AG04450 (cell line): ENCODE data around the gene ZNF740. TPM values are rescaled to one million over a fixed set of nuclear protein-coding genes. Genes with fewer than 3 reads are reported as not detected.
"Not testable (repeated sequence)": the region's sequence is repeated elsewhere in the genome, so short reads cannot be mapped to it uniquely, and the experiment has no call there.

ENCODE experiments used
- CTCF ChIA-PET: fragments of 300-600, 350-600 bp; formaldehyde crosslinking; extraction: SDS; loops from one replicate; lab custom pipeline; 2022; ENCODE audit warnings: antibody characterized with exemption, inconsistent platforms; lab: Charles Lee
- POLR2A ChIA-PET: fragments of 350-600 bp; formaldehyde crosslinking; extraction: SDS; loops from one replicate; lab custom pipeline; 2021; ENCODE audit warnings: antibody characterized with exemption, inconsistent platforms; lab: Yijun Ruan, JAX
- DNase-seq: peaks from one replicate; pipeline ENCODE4 v3.0.0-alpha.2; 2011; ENCODE audit warnings: low read depth, low spot score
- H3K27ac ChIP-seq: one replicate; pipeline ENCODE4 v1.5.1; 2012; ENCODE audit warnings: low read depth, low read length, control low read depth
- H3K27me3 ChIP-seq: one replicate; pipeline ENCODE4 v1.6.0; 2012; ENCODE audit warnings: low read length; ENCODE audit not compliant: control insufficient read depth, insufficient read depth
- H3K4me3 ChIP-seq: 2 replicates; pipeline ENCODE4 v1.5.1; 2011; ENCODE audit warnings: mild to moderate bottlenecking, low read depth, low read length, control low read depth
- H3K9me3 ChIP-seq: 2 replicates; pipeline ENCODE4 v1.5.1; 2012; ENCODE audit warnings: low read length; ENCODE audit not compliant: control insufficient read depth, insufficient read depth
- polyA plus RNA-seq: library from polyadenylated mRNA; depleted of rRNA; stranded (reverse); fragments of >200 nt; gene quantifications from 2 replicates; pipeline ENCODE4 v1.2.3, GENCODE V29; 2011
- TF ChIP-seq, protein P1 (sequence below): IDR thresholded peaks from 2 replicates; pipeline ENCODE4 v1.5.1; 2011; ENCODE audit warnings: low read depth, low read length, control low read depth, inconsistent platforms

Gene ZNF740
- polyA plus RNA-seq, 1 experiment, result 21.7 TPM

DNA sequence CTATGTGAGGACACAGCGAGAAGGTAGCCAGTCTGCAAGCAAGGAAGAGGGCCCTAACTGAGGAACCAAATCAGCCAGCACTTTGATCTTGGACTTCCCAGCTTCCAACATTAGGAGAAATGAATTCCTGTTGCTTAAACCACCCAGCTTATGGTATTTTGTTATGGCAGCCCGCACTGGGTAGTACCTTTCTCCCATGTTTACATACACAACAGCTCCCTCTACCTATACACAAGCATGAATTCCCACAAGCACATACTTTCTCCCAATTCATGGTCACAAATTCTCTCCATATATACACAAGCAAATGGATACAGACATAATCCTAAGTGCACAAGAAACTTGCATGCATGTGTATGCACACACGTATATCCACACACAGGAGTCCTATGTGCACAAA lies 19.2 kb downstream of the ZNF740 start:
- H3K27ac ChIP-seq, result no peak overlapping the region
- DNase-seq, result no peak
- TF ChIP-seq, protein P1, sequence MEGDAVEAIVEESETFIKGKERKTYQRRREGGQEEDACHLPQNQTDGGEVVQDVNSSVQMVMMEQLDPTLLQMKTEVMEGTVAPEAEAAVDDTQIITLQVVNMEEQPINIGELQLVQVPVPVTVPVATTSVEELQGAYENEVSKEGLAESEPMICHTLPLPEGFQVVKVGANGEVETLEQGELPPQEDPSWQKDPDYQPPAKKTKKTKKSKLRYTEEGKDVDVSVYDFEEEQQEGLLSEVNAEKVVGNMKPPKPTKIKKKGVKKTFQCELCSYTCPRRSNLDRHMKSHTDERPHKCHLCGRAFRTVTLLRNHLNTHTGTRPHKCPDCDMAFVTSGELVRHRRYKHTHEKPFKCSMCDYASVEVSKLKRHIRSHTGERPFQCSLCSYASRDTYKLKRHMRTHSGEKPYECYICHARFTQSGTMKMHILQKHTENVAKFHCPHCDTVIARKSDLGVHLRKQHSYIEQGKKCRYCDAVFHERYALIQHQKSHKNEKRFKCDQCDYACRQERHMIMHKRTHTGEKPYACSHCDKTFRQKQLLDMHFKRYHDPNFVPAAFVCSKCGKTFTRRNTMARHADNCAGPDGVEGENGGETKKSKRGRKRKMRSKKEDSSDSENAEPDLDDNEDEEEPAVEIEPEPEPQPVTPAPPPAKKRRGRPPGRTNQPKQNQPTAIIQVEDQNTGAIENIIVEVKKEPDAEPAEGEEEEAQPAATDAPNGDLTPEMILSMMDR, result no peak
- CTCF ChIA-PET, result interaction anchor here (1.7 to 3.2 kb wide), 4 partner anchors 14 to 135 kb away, joined by 8 to 61 read pairs (median 10); partner anchors contain the start of gene AAAS
- POLR2A ChIA-PET, result no interaction called here
- H3K9me3 ChIP-seq, result no peaks in the 10 kb centered on the region; the same call in 1 of the 2 replicates
- H3K27me3 ChIP-seq, result no peaks in the 10 kb centered on the region
- no peak overlapping the region for H3K4me3 ChIP-seq

DNA sequence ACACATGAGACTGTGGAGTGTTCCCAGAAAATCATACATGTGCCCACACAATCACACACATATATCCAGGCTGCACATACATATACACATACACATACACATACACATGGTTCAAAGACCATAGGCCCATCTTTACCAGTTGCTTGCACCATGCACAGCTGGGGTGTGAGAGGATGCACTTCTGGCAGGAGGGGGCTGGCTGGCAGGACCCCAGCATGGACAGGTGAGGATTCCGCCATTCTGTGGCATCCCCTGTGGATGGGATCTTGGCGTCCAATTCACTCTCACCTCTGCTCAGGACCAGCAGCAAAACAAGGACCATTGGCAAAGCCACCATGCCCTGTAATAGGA lies 19.6 kb downstream of the ZNF740 start:
- POLR2A ChIA-PET, result no interaction called here
- CTCF ChIA-PET, result interaction anchor here (0.6 to 2.7 kb wide), 3 partner anchors 11 to 134 kb away, joined by 3 to 8 read pairs (median 4); no protein-coding TSS in a partner anchor
- TF ChIP-seq, protein P1, result no peak
- no peak for DNase-seq
- H3K27me3 ChIP-seq, result no peaks in the 10 kb centered on the region
- H3K27ac ChIP-seq, result no peak overlapping the region
- no peak overlapping the region for H3K4me3 ChIP-seq
- H3K9me3 ChIP-seq, result no peaks in the 10 kb centered on the region; the same call in 1 of the 2 replicates

DNA sequence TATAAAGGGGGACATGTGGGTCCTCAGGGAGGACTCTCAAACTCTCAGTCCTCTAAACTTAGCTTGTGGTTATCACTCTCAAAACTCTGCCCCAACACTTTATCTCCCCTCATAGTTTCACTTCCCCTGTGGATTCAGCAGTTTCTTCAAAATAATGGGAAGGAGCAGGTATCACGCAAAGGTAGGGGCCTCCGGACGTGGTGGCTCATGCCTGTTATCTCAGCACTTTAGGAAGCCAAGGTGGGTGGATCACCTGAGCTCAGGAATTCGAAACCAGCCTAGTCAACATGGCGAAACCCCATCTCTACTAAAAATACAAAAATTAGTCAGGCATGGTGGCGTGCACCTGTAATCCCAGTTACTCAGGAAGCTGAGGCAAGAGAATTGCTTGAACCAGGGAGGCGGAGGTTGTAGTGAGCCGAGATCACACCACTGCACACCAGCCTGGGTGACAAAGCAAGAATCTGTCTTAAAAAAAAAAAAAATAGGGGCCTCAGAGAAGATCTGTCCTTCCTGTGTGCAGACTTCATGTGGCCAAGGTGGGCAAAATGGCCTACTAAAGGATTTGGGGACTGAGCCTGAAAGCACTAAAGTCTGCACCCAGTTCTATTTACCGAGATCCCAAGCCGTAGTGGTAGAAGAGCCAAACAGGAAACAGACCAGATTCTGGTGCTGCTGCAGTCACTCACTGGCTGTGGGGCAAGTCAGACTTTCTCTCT lies 20.1 kb downstream of the ZNF740 start:
- ChIA-PET POLR2A (no interaction called here), CTCF (interaction anchor here (0.6 to 2.7 kb wide), 4 partner anchors 11 to 135 kb away, joined by 3 to 8 read pairs (median 4); no protein-coding TSS in a partner anchor)
- DNase-seq, result no peak
- no peaks in the 10 kb centered on the region; the same call in 1 of the 2 replicates for H3K9me3 ChIP-seq
- TF ChIP-seq, protein P1, result no peak
- H3K27me3 ChIP-seq, result no peaks in the 10 kb centered on the region
- peak overlapping the region; percentile 65 for H3K27ac ChIP-seq
- H3K4me3 ChIP-seq, result no peak overlapping the region

DNA sequence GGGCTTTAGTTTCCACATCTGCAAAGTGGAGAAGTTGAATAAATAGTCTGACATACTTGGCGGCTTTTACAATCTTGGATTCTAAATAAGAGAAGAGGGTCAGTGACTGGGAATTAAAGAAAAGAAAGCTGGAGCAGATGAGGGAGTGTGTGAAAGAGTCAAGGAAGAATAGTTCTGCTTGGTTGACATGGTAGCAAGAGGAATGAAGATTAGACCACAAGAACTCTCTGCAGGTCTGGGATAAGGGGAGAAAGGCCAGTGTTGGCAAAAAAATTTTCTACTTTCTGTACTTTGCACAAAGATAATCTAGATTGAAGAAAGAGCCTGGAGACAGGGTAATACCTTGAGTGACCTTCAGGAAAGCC lies 20.6 kb downstream of the ZNF740 start:
- no peak overlapping the region for H3K4me3 ChIP-seq
- POLR2A ChIA-PET, result no interaction called here
- CTCF ChIA-PET, result interaction anchor here (0.9 to 2.7 kb wide), 5 partner anchors 11 to 135 kb away, joined by 3 to 8 read pairs (median 4); no protein-coding TSS in a partner anchor
- TF ChIP-seq, protein P1, result no peak
- no peaks in the 10 kb centered on the region for H3K27me3 ChIP-seq
- peak overlapping the region; percentile 65 for H3K27ac ChIP-seq
- no peaks in the 10 kb centered on the region; the same call in 1 of the 2 replicates for H3K9me3 ChIP-seq
- DNase-seq, result no peak

DNA sequence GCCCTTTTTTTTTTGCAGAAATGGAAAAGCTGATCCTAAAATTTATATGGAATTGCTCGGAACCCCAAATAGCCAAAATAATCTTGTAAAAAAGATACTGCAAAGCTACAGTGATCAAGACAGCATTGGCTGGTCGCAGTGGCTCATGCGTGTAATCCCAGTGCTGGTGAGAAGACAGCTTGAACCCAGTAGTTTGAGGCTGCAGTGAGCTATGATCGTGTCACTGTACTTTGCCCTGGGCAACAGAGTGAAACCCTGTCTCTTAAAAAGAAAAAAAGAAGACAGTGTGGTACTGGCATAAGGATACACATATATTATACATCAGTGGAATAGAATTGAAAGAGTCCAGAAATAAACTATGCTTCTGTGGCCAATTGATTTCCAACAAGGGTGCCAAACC lies 21.1 kb downstream of the ZNF740 start:
- no peak for DNase-seq
- Histone ChIP-seq H3K27me3 (no peaks in the 10 kb centered on the region), H3K9me3 (no peaks in the 10 kb centered on the region; the same call in 1 of the 2 replicates), H3K4me3 (no peak overlapping the region), H3K27ac (no peak overlapping the region)
- CTCF ChIA-PET, result interaction anchor here (0.9 to 2.7 kb wide), 6 partner anchors 10 to 136 kb away, joined by 3 to 8 read pairs (median 4); no protein-coding TSS in a partner anchor
- POLR2A ChIA-PET, result no interaction called here
- TF ChIP-seq, protein P1, result no peak

DNA sequence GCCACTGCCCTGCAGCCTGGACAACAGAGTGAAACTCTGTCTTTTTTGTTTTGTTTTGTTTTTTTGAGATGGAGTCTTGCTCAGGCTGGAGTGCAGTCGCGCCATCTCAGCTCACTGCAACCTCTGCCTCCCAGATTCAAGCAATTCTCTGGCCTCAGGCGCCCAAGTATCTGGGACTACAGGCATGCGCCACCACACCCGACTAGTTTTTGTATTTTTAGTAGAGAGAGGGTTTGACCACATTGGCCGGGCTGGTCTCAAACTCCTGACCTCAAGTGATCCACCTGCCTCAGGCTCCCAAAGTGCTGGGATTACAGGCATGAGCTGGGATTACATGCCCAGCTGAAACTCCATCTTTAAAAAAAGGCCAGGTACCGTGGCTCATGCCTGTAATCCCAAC lies 21.8 kb downstream of the ZNF740 start:
- POLR2A ChIA-PET, H3K9me3 ChIP-seq: not testable (repeated sequence)
- CTCF ChIA-PET, result interaction anchor here (0.9 to 2.7 kb wide), 6 partner anchors 10 to 136 kb away, joined by 3 to 8 read pairs (median 4); no protein-coding TSS in a partner anchor

More for the DNA sequence above, 21.8 kb downstream of the ZNF740 start:
- DNase-seq, H3K27me3 ChIP-seq, H3K4me3 ChIP-seq, H3K27ac ChIP-seq: not testable (repeated sequence)
